Nephron (organoid): ENCODE results near the gene ETNK1.

Source experiments
- H3K27ac Mint-ChIP-seq, 3 experiments: 2 replicates each; pipeline ENCODE4 v1.8.0; 2020; ENCODE audit warnings: mixed read lengths in 3 of 3, mild to moderate bottlenecking in 2 of 3, moderate library complexity in 1 of 3
- H3K27me3 Mint-ChIP-seq: 2 replicates; pipeline ENCODE4 v1.8.0; 2021; ENCODE audit warnings: low read depth, mild to moderate bottlenecking, moderate library complexity, mixed read lengths
- H3K36me3 Mint-ChIP-seq: 2 replicates; pipeline ENCODE4 v1.8.0; 2020; ENCODE audit warnings: low read depth, mixed read lengths
- H3K4me1 Mint-ChIP-seq: 2 replicates; pipeline ENCODE4 v1.8.0; 2020; ENCODE audit warnings: mixed read lengths
- H3K4me3 Mint-ChIP-seq, 3 experiments: 2 replicates each; pipeline ENCODE4 v1.8.0; 2020; ENCODE audit warnings: mild to moderate bottlenecking in 3 of 3, mixed read lengths in 3 of 3, moderate library complexity in 2 of 3
- H3K9me3 Mint-ChIP-seq: 2 replicates; pipeline ENCODE4 v1.8.0; 2020; ENCODE audit warnings: mixed read lengths
- CTCF ChIP-seq, 3 experiments: fragments of 200-600 bp; sonication (generic); IDR thresholded peaks; one replicate each; pipeline ENCODE4 v1.5.0; 2021; ENCODE audit warnings: antibody characterized with exemption in 3 of 3; ENCODE audit not compliant: unreplicated experiment in 3 of 3

ETNK1 gene

GRCh38 chr12:22667122-22667521 lies 42.2 kb downstream of the ETNK1 start:
- no peaks in the 10 kb centered on the region for H3K9me3 Mint-ChIP-seq
- H3K4me3 Mint-ChIP-seq: no peak overlapping the region
- no peaks in the 10 kb centered on the region for H3K27me3 Mint-ChIP-seq
- peaks cover 24% of the 10 kb centered on the region for H3K36me3 Mint-ChIP-seq
- no peak overlapping the region for H3K27ac Mint-ChIP-seq
- H3K4me1 Mint-ChIP-seq: no peaks in the 10 kb centered on the region
- TF ChIP-seq CTCF (IDR thresholded peaks at IDR 0.05; ENCODE audit: unreplicated experiment in 3 of 3): no peak

GRCh38 chr12:22668441-22668840 lies 43.5 kb downstream of the ETNK1 start:
- Mint-ChIP-seq H3K27ac (no peak overlapping the region), H3K4me3 (no peak overlapping the region), H3K27me3 (no peaks in the 10 kb centered on the region), H3K36me3 (peaks cover 32% of the 10 kb centered on the region), H3K9me3 (no peaks in the 10 kb centered on the region), H3K4me1 (no peaks in the 10 kb centered on the region)
- no peak for TF ChIP-seq CTCF (IDR thresholded peaks at IDR 0.05; ENCODE audit: unreplicated experiment in 3 of 3)

- H3K36me3 Mint-ChIP-seq: peaks cover 49% of the 10 kb centered on the region
- no peak overlapping the region for H3K4me3 Mint-ChIP-seq
- TF ChIP-seq CTCF (IDR thresholded peaks at IDR 0.05; ENCODE audit: unreplicated experiment in 3 of 3): no peak
- no peaks in the 10 kb centered on the region for H3K27me3 Mint-ChIP-seq
- H3K27ac Mint-ChIP-seq: no peak overlapping the region
- H3K9me3 Mint-ChIP-seq: no peaks in the 10 kb centered on the region
- H3K4me1 Mint-ChIP-seq: no peaks in the 10 kb centered on the region
Measured at GRCh38 chr12:22670762-22671161, 45.8 kb downstream of the ETNK1 start.

GRCh38 chr12:22672951-22673350 lies 48.0 kb downstream of the ETNK1 start:
- TF ChIP-seq CTCF (IDR thresholded peaks at IDR 0.05; ENCODE audit: unreplicated experiment in 3 of 3): no peak
- Mint-ChIP-seq H3K4me1 (no peaks in the 10 kb centered on the region), H3K9me3 (peaks cover 17% of the 10 kb centered on the region), H3K27me3 (no peaks in the 10 kb centered on the region), H3K4me3 (no peak overlapping the region), H3K36me3 (peaks cover 60% of the 10 kb centered on the region), H3K27ac (no peak overlapping the region)

GRCh38 chr12:22677781-22678574 lies 53.0 kb downstream of the ETNK1 start:
- no peak for TF ChIP-seq CTCF (IDR thresholded peaks at IDR 0.05; ENCODE audit: unreplicated experiment in 3 of 3)
- H3K4me1 Mint-ChIP-seq: no peaks in the 10 kb centered on the region
- no peak overlapping the region for H3K27ac Mint-ChIP-seq
- H3K36me3 Mint-ChIP-seq: peaks cover 74% of the 10 kb centered on the region
- peaks cover 18% of the 10 kb centered on the region for H3K9me3 Mint-ChIP-seq
- no peaks in the 10 kb centered on the region for H3K27me3 Mint-ChIP-seq
- H3K4me3 Mint-ChIP-seq: no peak overlapping the region

- Mint-ChIP-seq H3K4me3 (no peak overlapping the region), H3K9me3 (peaks cover 5% of the 10 kb centered on the region), H3K36me3 (peaks cover 48% of the 10 kb centered on the region), H3K4me1 (no peaks in the 10 kb centered on the region), H3K27ac (no peak overlapping the region), H3K27me3 (no peaks in the 10 kb centered on the region)
- TF ChIP-seq CTCF (IDR thresholded peaks at IDR 0.05; ENCODE audit: unreplicated experiment in 3 of 3): no peak
Measured at GRCh38 chr12:22682663-22683062, 57.7 kb downstream of the ETNK1 start.
